Prostate gland (tissue), 2 donors: ENCODE measurements around the gene SERINC5.

Experiments
- POLR2A ChIP-seq: fragments of 450-650 bp; IDR thresholded peaks from one replicate; pipeline ENCODE4 v1.6.1; 2016; ENCODE audit warnings: antibody characterized with exemption, mild to moderate bottlenecking
- TF ChIP-seq, protein P1 (sequence below), 4 experiments: fragments of 200-600 bp in 2 of 4; fragments of 450-650 bp in 2 of 4; sonication (generic) in 2 of 4; IDR thresholded peaks; 1 replicate in 3 of 4; 2 replicates in 1 of 4; pipeline ENCODE4 v1.5.1; 2016 to 2019; ENCODE audit warnings: antibody characterized with exemption in 4 of 4, mild to moderate bottlenecking in 2 of 4, moderate library complexity in 2 of 4

DNA sequence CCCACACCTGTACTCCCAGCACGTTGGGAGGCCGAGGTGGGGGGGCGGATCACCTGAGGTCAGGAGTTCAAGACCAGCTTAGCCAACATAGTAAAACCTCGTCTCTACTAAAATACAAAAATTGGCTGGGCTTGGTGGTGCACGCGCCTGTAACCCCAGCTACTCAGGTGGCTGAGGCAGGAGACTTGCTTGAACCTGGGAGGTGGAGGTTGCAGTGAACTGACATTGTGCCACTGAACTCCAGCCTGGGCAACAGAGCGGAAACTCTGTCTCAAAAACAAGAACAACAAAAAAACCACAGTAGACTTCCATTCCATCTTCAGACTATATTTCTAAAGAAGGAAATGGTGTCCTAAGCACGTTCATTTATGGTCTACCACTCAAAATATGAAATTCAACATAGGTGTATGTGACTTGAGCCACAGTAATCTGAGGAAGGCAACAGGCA, 14.2 kb upstream of the SERINC5 start:
- TF ChIP-seq, protein P1, sequence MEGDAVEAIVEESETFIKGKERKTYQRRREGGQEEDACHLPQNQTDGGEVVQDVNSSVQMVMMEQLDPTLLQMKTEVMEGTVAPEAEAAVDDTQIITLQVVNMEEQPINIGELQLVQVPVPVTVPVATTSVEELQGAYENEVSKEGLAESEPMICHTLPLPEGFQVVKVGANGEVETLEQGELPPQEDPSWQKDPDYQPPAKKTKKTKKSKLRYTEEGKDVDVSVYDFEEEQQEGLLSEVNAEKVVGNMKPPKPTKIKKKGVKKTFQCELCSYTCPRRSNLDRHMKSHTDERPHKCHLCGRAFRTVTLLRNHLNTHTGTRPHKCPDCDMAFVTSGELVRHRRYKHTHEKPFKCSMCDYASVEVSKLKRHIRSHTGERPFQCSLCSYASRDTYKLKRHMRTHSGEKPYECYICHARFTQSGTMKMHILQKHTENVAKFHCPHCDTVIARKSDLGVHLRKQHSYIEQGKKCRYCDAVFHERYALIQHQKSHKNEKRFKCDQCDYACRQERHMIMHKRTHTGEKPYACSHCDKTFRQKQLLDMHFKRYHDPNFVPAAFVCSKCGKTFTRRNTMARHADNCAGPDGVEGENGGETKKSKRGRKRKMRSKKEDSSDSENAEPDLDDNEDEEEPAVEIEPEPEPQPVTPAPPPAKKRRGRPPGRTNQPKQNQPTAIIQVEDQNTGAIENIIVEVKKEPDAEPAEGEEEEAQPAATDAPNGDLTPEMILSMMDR (IDR thresholded peaks at IDR 0.05), result no peak
- no peak for TF ChIP-seq POLR2A
